Lower lobe of right lung (tissue), 2 donors: ENCODE measurements around the gene MEX3B. TPM values are rescaled to one million over a fixed set of nuclear protein-coding genes. Genes with fewer than 3 reads are reported as not detected.

Experiments
- ATAC-seq, 2 donors: fragments of 200-7000 bp; cut with Tn5 transposase; one replicate each; pipeline ENCODE4 v1.9.1; 2020 to 2022; ENCODE audit warnings: mild to moderate bottlenecking in 2 of 2, moderate library complexity in 2 of 2
- DNase-seq: peaks from one replicate; pipeline ENCODE4 v3.0.0-alpha.2; 2020
- H3K27ac ChIP-seq: fragments of 200-600 bp; one replicate; pipeline ENCODE4 v1.8.0; 2022
- H3K27me3 ChIP-seq: fragments of 200-600 bp; one replicate; pipeline ENCODE4 v1.8.0; 2022; ENCODE audit warnings: low read depth
- H3K36me3 ChIP-seq: fragments of 200-600 bp; one replicate; pipeline ENCODE4 v1.8.0; 2022; ENCODE audit warnings: mild to moderate bottlenecking
- H3K4me1 ChIP-seq: fragments of 200-600 bp; one replicate; pipeline ENCODE4 v1.8.0; 2022
- H3K4me3 ChIP-seq: fragments of 200-600 bp; one replicate; pipeline ENCODE4 v1.8.0; 2022; ENCODE audit warnings: mild to moderate bottlenecking
- H3K9me3 ChIP-seq: fragments of 200-600 bp; one replicate; pipeline ENCODE4 v1.8.0; 2022
- intact Hi-C: fragments of 100-400 bp; cut with DNase I; formaldehyde crosslinking; loops from one replicate; pipeline ENCODE4 v1.11.0; 2022
- total RNA-seq: library from RNA; stranded (reverse); fragmentation: NEBNext Ultra II Directional; extraction: Animal tissue kit (Norgen Biotek cat#: 25700); gene quantifications from one replicate; pipeline ENCODE4 v1.2.1, GENCODE V29; 2021
- TF ChIP-seq, protein P1 (sequence below): fragments of 200-600 bp; IDR thresholded peaks from one replicate; pipeline ENCODE4 v1.8.0; 2022; ENCODE audit warnings: antibody characterized with exemption, mild to moderate bottlenecking
- donor health status: DM: no; HTN: yes; CAD: no; lungs with severe emphysema.

MEX3B gene
- total RNA-seq, 1 donor from 2014 or later, result 1.8 TPM

DNA sequence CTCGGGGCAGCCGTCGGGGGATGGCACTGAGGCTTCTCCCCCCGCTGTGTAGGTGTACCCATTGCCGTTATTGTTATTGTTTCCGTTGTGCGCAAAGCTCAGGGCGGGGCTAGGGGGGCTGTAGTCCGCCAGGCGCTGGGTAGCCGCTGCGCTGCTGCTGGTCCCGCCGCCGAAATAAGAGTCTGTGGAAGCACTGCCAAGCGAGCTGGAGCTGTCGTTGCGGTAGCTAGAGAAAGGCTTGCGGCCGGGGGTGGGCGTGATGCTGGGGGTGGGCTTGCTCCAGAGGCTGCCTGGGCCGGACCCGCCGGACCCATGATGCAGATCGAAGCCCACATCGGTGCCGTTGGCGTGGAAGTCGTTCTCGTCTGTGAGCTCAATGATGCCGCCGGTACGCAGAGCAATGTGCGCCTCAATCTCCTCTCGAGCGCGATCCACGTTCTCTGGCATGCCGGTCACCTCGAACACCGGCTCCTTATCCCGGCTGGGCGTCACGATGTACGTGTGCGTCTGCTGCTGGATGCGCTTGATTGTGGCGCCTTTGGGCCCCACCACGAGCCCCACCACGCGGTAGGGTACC, 1.9 kb downstream of the MEX3B start:
- H3K4me1 ChIP-seq, result peaks cover 34% of the 10 kb centered on the region
- TF ChIP-seq, protein P1, sequence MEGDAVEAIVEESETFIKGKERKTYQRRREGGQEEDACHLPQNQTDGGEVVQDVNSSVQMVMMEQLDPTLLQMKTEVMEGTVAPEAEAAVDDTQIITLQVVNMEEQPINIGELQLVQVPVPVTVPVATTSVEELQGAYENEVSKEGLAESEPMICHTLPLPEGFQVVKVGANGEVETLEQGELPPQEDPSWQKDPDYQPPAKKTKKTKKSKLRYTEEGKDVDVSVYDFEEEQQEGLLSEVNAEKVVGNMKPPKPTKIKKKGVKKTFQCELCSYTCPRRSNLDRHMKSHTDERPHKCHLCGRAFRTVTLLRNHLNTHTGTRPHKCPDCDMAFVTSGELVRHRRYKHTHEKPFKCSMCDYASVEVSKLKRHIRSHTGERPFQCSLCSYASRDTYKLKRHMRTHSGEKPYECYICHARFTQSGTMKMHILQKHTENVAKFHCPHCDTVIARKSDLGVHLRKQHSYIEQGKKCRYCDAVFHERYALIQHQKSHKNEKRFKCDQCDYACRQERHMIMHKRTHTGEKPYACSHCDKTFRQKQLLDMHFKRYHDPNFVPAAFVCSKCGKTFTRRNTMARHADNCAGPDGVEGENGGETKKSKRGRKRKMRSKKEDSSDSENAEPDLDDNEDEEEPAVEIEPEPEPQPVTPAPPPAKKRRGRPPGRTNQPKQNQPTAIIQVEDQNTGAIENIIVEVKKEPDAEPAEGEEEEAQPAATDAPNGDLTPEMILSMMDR, result no peak
- peak overlapping the region; percentile 76 for H3K4me3 ChIP-seq
- DNase-seq, result peak; percentile 46
- intact Hi-C loops, result no loop called here
- H3K9me3 ChIP-seq, result no peaks in the 10 kb centered on the region
- no peak overlapping the region for H3K27ac ChIP-seq
- no peaks in the 10 kb centered on the region for H3K36me3 ChIP-seq
- no peak for ATAC-seq
- peaks cover 7% of the 10 kb centered on the region for H3K27me3 ChIP-seq

DNA sequence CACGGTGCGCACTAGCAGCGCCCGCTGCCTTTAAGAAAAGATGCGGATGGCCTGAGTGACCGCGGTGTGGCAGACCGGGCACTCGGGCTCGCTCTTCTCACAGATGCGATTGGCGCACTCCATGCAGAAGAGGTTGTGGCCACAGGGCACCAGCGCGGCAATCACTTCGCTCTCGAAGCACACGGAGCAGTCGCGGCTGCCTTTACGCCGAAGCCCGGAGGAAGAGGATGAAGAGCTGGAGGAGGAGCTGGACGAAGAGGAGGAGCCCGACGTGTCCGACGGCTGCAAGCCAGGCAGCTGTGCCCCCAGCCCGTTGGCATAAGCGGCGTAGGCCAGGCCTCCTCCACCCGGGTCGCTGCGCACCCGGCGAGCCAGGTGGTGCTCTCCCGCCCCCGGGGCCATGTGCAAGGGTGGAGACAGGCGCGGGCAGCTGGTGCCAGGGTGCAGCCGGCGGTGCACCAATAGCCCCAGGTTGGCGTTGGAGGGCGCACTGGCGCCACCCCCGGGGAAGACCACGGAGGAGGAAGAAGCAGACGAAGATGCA, 2.6 kb downstream of the MEX3B start:
- intact Hi-C loops, result no loop called here
- no peaks in the 10 kb centered on the region for H3K9me3 ChIP-seq
- H3K27ac ChIP-seq, result no peak overlapping the region
- peaks cover 34% of the 10 kb centered on the region for H3K4me1 ChIP-seq
- no peaks in the 10 kb centered on the region for H3K36me3 ChIP-seq
- peaks cover 6% of the 10 kb centered on the region for H3K27me3 ChIP-seq
- no peak overlapping the region for H3K4me3 ChIP-seq
- ATAC-seq (no peak), DNase-seq (no peak)
- TF ChIP-seq, protein P1, result no peak

DNA sequence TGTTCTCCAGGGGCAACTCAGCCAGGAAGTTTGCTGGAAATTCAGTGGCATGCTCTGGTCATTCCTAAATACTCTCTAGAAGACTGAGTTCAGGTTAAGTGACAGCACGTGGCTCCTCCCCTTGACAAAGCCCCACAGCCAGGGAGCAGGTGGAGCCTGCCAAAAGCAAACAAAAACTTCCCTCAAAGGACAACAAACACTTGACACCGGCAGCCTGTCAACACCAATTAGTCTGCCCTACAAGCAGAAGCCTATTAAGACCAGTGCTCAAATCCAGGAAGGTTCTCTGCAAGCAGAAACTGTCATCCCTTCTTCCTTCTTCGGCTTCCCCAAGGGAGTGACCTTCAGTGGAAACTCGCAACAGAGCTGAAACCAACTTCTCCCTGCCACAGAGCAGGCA, 5.0 kb downstream of the MEX3B start:
- Histone ChIP-seq H3K36me3 (no peaks in the 10 kb centered on the region), H3K4me3 (no peak overlapping the region), H3K27me3 (peaks cover 3% of the 10 kb centered on the region), H3K4me1 (peaks cover 26% of the 10 kb centered on the region), H3K27ac (no peak overlapping the region), H3K9me3 (no peaks in the 10 kb centered on the region)
- DNase-seq (no peak), ATAC-seq (peak in 1 of 2 donors; percentile 67)
- intact Hi-C loops, result no loop called here
- TF ChIP-seq, protein P1, result no peak

DNA sequence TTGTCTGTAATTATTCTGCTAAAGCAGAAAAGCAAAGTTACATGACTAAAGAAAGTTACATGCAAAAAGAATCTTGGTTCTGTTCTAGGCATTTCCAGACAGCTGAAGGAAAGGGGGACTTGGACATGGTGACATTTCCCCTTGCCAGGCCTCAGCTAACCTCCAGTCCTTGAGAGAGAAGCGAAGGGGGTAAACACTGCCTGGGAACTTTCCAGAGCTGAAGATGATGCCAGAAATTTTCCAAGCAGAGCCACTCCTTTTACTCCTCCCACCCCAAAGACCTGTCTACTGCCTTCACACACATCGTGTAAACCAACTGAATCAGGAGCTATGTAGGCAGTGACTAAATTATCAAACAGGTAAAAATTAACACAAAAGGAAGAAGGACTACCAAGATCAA, 5.4 kb downstream of the MEX3B start:
- Histone ChIP-seq H3K27ac (no peak overlapping the region), H3K36me3 (no peaks in the 10 kb centered on the region), H3K4me1 (peaks cover 26% of the 10 kb centered on the region), H3K27me3 (peaks cover 3% of the 10 kb centered on the region), H3K9me3 (no peaks in the 10 kb centered on the region), H3K4me3 (no peak overlapping the region)
- ATAC-seq (no peak), DNase-seq (no peak)
- TF ChIP-seq, protein P1, result no peak
- intact Hi-C loops, result no loop called here

DNA sequence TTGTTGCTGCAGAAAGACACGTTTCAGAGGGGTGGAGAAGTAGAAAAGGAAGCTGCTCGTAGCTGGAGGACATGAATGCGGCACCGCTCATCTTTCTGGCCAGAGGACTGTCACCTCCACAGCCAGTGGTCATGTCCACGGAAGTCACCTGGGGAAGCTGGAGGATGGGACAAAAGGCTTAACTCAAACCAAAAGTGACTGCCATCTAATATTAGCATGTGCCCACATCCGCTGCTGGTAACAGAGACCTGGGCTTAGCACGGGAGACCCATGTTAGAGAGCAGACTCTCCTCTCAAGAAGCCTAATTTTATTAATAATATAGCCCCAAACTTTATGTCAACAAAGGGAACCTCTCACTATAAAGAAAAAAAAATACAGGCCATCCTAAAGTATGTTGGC, 5.9 kb downstream of the MEX3B start:
- Histone ChIP-seq H3K4me3 (no peak overlapping the region), H3K27me3 (peaks cover 3% of the 10 kb centered on the region), H3K36me3 (no peaks in the 10 kb centered on the region), H3K9me3 (no peaks in the 10 kb centered on the region), H3K27ac (no peak overlapping the region), H3K4me1 (peaks cover 24% of the 10 kb centered on the region)
- DNase-seq (no peak), ATAC-seq (no peak)
- TF ChIP-seq, protein P1, result no peak
- intact Hi-C loops, result no loop called here
